Endodermal cell (in vitro differentiated cells): ENCODE data around the gene HKDC1. TPM values are rescaled to one million over a fixed set of nuclear protein-coding genes. Genes with fewer than 3 reads are reported as not detected.

Source experiments
- DNase-seq: peaks from one replicate; pipeline ENCODE4 v3.0.0-alpha.2; 2017
- H3K27ac ChIP-seq: 2 replicates; pipeline ENCODE4 v1.5.1; 2013; ENCODE audit warnings: mild to moderate bottlenecking, low read depth, low read length, moderate library complexity
- H3K27me3 ChIP-seq: 2 replicates; pipeline ENCODE4 v1.6.1; 2013; ENCODE audit warnings: mild to moderate bottlenecking, low read length, moderate library complexity; ENCODE audit not compliant: insufficient read depth, control insufficient read depth, poor library complexity, severe bottlenecking
- H3K36me3 ChIP-seq: 2 replicates; pipeline ENCODE4 v1.7.0; 2013; ENCODE audit warnings: mild to moderate bottlenecking, low read length, moderate library complexity; ENCODE audit not compliant: control insufficient read depth, insufficient read depth
- H3K4me1 ChIP-seq: one replicate; pipeline ENCODE4 v1.7.0; 2013; ENCODE audit warnings: low read length; ENCODE audit not compliant: control insufficient read depth, insufficient read depth
- H3K4me3 ChIP-seq: 2 replicates; pipeline ENCODE4 v1.5.1; 2013; ENCODE audit warnings: mild to moderate bottlenecking, low read length, moderate library complexity
- H3K9ac ChIP-seq: 2 replicates; pipeline ENCODE4 v1.6.1; 2013; ENCODE audit warnings: mild to moderate bottlenecking, low read length, moderate library complexity; ENCODE audit not compliant: poor library complexity, severe bottlenecking; ENCODE audit errors: extremely low read depth
- H3K9me3 ChIP-seq: 2 replicates; pipeline ENCODE4 v1.6.1; 2013; ENCODE audit warnings: mild to moderate bottlenecking, low read length, moderate library complexity; ENCODE audit not compliant: control insufficient read depth
- H3K27ac Mint-ChIP-seq: 2 replicates; pipeline ENCODE4 v1.8.0; 2020; ENCODE audit warnings: mixed read lengths
- H3K27me3 Mint-ChIP-seq: 2 replicates; pipeline ENCODE4 v1.8.0; 2021; ENCODE audit warnings: mild to moderate bottlenecking, mixed read lengths; ENCODE audit not compliant: insufficient read depth
- H3K36me3 Mint-ChIP-seq: 2 replicates; pipeline ENCODE4 v1.8.0; 2020; ENCODE audit warnings: low read depth, mixed read lengths
- H3K4me1 Mint-ChIP-seq: 2 replicates; pipeline ENCODE4 v1.8.0; 2020; ENCODE audit warnings: mixed read lengths
- H3K4me3 Mint-ChIP-seq: 2 replicates; pipeline ENCODE4 v1.8.0; 2020; ENCODE audit warnings: mild to moderate bottlenecking, moderate library complexity, mixed read lengths
- H3K9me3 Mint-ChIP-seq: 2 replicates; pipeline ENCODE4 v1.8.0; 2020; ENCODE audit warnings: mild to moderate bottlenecking, mixed read lengths
- WGBS, 2 experiments: methylation state at CpG; one replicate each; pipeline versions ENCODE4 v1.1.5 to v1.1.7; 2013; ENCODE audit warnings: missing lambda C conversion rate in 2 of 2, mixed read lengths in 1 of 2; ENCODE audit not compliant: insufficient coverage in 1 of 2, insufficient read length in 1 of 2; 5-methylcytosine and 5-hydroxymethylcytosine counted together
- total RNA-seq, 2 donors: library from RNA; stranded (reverse); fragmentation: NEBNext Ultra II Directional in 1 of 2; extraction: Animal tissue kit (Norgen Biotek cat#: 25700) in 1 of 2; gene quantifications; 2 replicates in 1 of 2; 3 replicates in 1 of 2; pipeline ENCODE4 v1.2.1, GENCODE V29; 2021
- TF ChIP-seq, protein P1 (sequence below): fragments of 200-600 bp; sonication (generic); conservative IDR thresholded peaks from 2 replicates; pipeline ENCODE4 v1.5.0; 2021; ENCODE audit warnings: antibody characterized with exemption, mild to moderate bottlenecking

The HKDC1 gene
- total RNA-seq, 2 donors from 2014 or later: 0.22 TPM; not detected in 1

DNA sequence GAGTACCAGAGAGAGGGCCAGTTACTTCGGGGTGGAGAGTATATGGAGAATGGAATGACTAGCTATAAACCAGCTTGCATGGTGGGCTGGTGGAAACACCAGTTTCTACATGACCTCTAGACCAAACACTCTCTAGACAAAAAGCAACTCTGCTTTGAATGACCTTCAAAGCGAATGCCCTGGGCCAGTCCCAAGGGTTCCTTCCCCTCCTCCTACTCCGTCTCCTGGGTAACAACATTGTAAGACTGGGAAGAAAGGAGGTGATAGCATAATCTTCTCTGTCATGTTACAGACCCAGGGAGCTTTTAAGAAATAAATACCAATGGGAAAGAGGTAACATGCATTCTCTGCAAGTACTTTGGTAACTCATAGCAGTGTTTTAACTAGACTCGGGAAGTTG, 65.6 kb downstream of the HKDC1 start:
- H3K4me3 ChIP-seq: no peak overlapping the region
- H3K4me1 Mint-ChIP-seq: peaks cover 16% of the 10 kb centered on the region

DNA sequence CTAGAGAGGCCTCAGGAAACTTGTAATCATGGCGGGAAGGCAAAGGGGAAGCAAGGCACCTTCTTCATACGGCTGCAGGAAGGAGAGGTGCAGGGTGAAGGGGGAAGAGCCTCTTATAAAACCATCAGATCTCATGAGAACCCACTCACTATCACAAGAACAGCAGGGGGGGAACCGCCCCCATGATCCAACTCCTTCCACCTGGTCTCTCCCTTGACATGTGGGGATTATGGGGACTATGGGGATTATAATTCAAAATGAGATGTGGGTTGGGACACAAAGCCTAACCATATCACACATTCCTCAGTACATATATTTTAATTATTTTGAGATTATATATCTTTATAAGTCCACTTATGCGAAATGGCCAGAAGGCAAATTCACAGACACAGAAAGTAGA, 67.0 kb downstream of the HKDC1 start:
- H3K27ac ChIP-seq: no peak overlapping the region
- DNase-seq: no peak
- H3K36me3 ChIP-seq: no peaks in the 10 kb centered on the region
- no peaks in the 10 kb centered on the region for H3K9me3 ChIP-seq
- TF ChIP-seq, protein P1, sequence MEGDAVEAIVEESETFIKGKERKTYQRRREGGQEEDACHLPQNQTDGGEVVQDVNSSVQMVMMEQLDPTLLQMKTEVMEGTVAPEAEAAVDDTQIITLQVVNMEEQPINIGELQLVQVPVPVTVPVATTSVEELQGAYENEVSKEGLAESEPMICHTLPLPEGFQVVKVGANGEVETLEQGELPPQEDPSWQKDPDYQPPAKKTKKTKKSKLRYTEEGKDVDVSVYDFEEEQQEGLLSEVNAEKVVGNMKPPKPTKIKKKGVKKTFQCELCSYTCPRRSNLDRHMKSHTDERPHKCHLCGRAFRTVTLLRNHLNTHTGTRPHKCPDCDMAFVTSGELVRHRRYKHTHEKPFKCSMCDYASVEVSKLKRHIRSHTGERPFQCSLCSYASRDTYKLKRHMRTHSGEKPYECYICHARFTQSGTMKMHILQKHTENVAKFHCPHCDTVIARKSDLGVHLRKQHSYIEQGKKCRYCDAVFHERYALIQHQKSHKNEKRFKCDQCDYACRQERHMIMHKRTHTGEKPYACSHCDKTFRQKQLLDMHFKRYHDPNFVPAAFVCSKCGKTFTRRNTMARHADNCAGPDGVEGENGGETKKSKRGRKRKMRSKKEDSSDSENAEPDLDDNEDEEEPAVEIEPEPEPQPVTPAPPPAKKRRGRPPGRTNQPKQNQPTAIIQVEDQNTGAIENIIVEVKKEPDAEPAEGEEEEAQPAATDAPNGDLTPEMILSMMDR: no peak
- WGBS, 2 experiments: 92% methylated on average over 2 of the region's 4 CpGs; no CpG with 5 or more reads in 1 of the 2 experiments
- H3K9ac ChIP-seq: no peak overlapping the region
- Mint-ChIP-seq H3K4me1 (peaks cover 16% of the 10 kb centered on the region), H3K27ac (no peak overlapping the region), H3K27me3 (no peaks in the 10 kb centered on the region), H3K9me3 (no peaks in the 10 kb centered on the region), H3K36me3 (no peaks in the 10 kb centered on the region), H3K4me3 (no peak overlapping the region)
- no peak overlapping the region for H3K4me3 ChIP-seq
- H3K4me1 ChIP-seq: no peaks in the 10 kb centered on the region
- no peaks in the 10 kb centered on the region for H3K27me3 ChIP-seq

More for the DNA sequence above, 65.6 kb downstream of the HKDC1 start:
- Mint-ChIP-seq H3K4me3 (no peak overlapping the region), H3K36me3 (no peaks in the 10 kb centered on the region), H3K27ac (no peak overlapping the region), H3K27me3 (no peaks in the 10 kb centered on the region), H3K9me3 (no peaks in the 10 kb centered on the region)
- H3K27me3 ChIP-seq: no peaks in the 10 kb centered on the region
- H3K9ac ChIP-seq: no peak overlapping the region
- H3K27ac ChIP-seq: no peak overlapping the region
- 73% methylated on average over 4 of the region's 4 CpGs; no CpG with 5 or more reads in 1 of the 2 experiments for WGBS, 2 experiments
- H3K36me3 ChIP-seq: no peaks in the 10 kb centered on the region
- H3K9me3 ChIP-seq: no peaks in the 10 kb centered on the region
- no peaks in the 10 kb centered on the region for H3K4me1 ChIP-seq
- DNase-seq: no peak
- TF ChIP-seq, protein P1: no peak

DNA sequence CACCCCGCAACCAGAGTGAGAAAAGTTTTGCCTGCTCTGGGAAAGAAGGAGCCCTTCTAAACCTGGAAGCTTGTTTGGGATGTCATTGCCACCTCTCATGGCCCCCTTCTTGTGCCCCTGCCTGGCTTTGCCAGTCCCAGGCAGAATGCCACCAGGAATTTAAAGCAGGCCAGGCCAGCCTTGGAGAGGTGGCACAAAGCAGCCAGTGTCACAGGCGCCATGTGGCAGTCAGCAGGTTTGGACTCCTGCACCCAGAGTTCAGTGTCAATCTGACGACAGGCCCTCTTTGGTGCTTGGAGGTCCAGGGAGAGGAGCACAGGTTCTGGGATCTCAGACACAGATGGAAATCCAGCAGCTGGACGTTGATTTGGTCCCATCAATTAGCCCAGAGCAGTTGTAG, 70.9 kb downstream of the HKDC1 start:
- no peak for DNase-seq
- Mint-ChIP-seq H3K36me3 (no peaks in the 10 kb centered on the region), H3K9me3 (no peaks in the 10 kb centered on the region), H3K27me3 (no peaks in the 10 kb centered on the region), H3K4me1 (peaks cover 10% of the 10 kb centered on the region), H3K4me3 (no peak overlapping the region), H3K27ac (no peak overlapping the region)
- no peaks in the 10 kb centered on the region for H3K27me3 ChIP-seq
- no peak overlapping the region for H3K27ac ChIP-seq
- no peak overlapping the region for H3K4me3 ChIP-seq
- no peaks in the 10 kb centered on the region for H3K9me3 ChIP-seq
- no peak overlapping the region for H3K9ac ChIP-seq
- H3K4me1 ChIP-seq: no peaks in the 10 kb centered on the region
- no peaks in the 10 kb centered on the region for H3K36me3 ChIP-seq
- 92 to 93% methylated on average over 2 to 4 of the region's 4 CpGs for WGBS, 2 experiments
- TF ChIP-seq, protein P1: no peak
